ENCODE measurements around the gene DBP. TPM values are rescaled to one million over a fixed set of nuclear protein-coding genes. Genes with fewer than 3 reads are reported as not detected.

Gene DBP
- total RNA-seq, 4 donors from 2014 or later: 0.33 to 18.6 (median 6.3) TPM

GRCh38 chr19:48637449-48637947, 319 bp upstream of the DBP start:
- no peak for TF ChIP-seq CTCF (IDR thresholded peaks at IDR 0.05; ENCODE audit: low read depth)

- TF ChIP-seq CTCF (IDR thresholded peaks at IDR 0.05; ENCODE audit: low read depth): no peak
Observed at GRCh38 chr19:48635966-48636858, 967 bp downstream of the DBP start.

- TF ChIP-seq CTCF (IDR thresholded peaks at IDR 0.05; ENCODE audit: low read depth): no peak
Observed at GRCh38 chr19:48635263-48635965, 1.8 kb downstream of the DBP start.

- TF ChIP-seq CTCF (IDR thresholded peaks at IDR 0.05; ENCODE audit: low read depth): no peak
Observed at GRCh38 chr19:48634424-48635262, 2.5 kb downstream of the DBP start.

- TF ChIP-seq CTCF (IDR thresholded peaks at IDR 0.05; ENCODE audit: low read depth): no peak
Observed at GRCh38 chr19:48634036-48634342, 3.2 kb downstream of the DBP start.

- no peak for TF ChIP-seq CTCF (IDR thresholded peaks at IDR 0.05; ENCODE audit: low read depth)
Observed at GRCh38 chr19:48633148-48634035, 3.8 kb downstream of the DBP start.
